OCI-LY7 (cell line): ENCODE results near the gene CORO2B. TPM values are rescaled to one million over a fixed set of nuclear protein-coding genes. Genes with fewer than 3 reads are reported as not detected.

ENCODE experiments used
- BruUV-seq: library from RNA; stranded (reverse); fragments of 400-500 nt; replicated peaks from 2 replicates; lab custom pipeline; 2021; lab: Mats Ljungman, UMichigan
- CTCF ChIA-PET: fragments of 300-600 bp; sonication (Branson Sonifier 250); formaldehyde crosslinking; loops from one replicate; lab custom pipeline; 2022; ENCODE audit warnings: antibody characterized with exemption; ENCODE audit not compliant: unreplicated experiment; lab: Charles Lee
- POLR2A ChIA-PET: fragments of 300-600 bp; sonication (Branson Sonifier 250); formaldehyde crosslinking; loops from one replicate; lab custom pipeline; 2022; ENCODE audit warnings: antibody characterized with exemption; lab: Charles Lee
- DNase-seq: peaks from one replicate; pipeline ENCODE4 v3.0.0-alpha.2; 2015; ENCODE audit warnings: low spot score
- H2AFZ ChIP-seq: fragments of 200-600 bp; sonication (generic), shearing (Covaris generic); 2 replicates; pipeline ENCODE4 v1.6.1; 2014; ENCODE audit warnings: mild to moderate bottlenecking, antibody characterized with exemption, low read length, moderate library complexity
- H3K27ac ChIP-seq: fragments of 200-600 bp; sonication (generic); 2 replicates; pipeline ENCODE4 v1.5.1; 2014; ENCODE audit warnings: mixed run types, low read depth, mild to moderate bottlenecking, moderate library complexity, low read length, inconsistent platforms; ENCODE audit not compliant: poor library complexity, severe bottlenecking
- H3K36me3 ChIP-seq: fragments of 200-600 bp; sonication (generic); 2 replicates; pipeline ENCODE4 v1.6.1; 2014; ENCODE audit warnings: mild to moderate bottlenecking, antibody characterized with exemption, low read length, moderate library complexity, mixed read lengths; ENCODE audit not compliant: insufficient read depth
- H3K4me1 ChIP-seq: fragments of 200-600 bp; sonication (generic); 2 replicates; pipeline ENCODE4 v1.5.1; 2014; ENCODE audit warnings: mild to moderate bottlenecking, low read length; ENCODE audit not compliant: insufficient read depth, poor library complexity, severe bottlenecking
- H3K4me2 ChIP-seq: fragments of 200-600 bp; sonication (generic); 2 replicates; pipeline ENCODE4 v1.6.1; 2014; ENCODE audit warnings: mild to moderate bottlenecking, low read length
- H3K4me3 ChIP-seq: fragments of 200-600 bp; sonication (generic); 2 replicates; pipeline ENCODE4 v1.5.1; 2014; ENCODE audit warnings: mild to moderate bottlenecking, low read depth, low read length; ENCODE audit not compliant: poor library complexity, severe bottlenecking
- H3K79me2 ChIP-seq: fragments of 200-600 bp; sonication (generic); 2 replicates; pipeline ENCODE4 v1.6.1; 2016; ENCODE audit warnings: low read depth, mild to moderate bottlenecking, low read length, moderate library complexity, mixed read lengths; ENCODE audit not compliant: insufficient read depth
- H3K9me2 ChIP-seq: fragments of 200-600 bp; sonication (generic); 2 replicates; pipeline ENCODE4 v1.6.1; 2016; ENCODE audit warnings: mild to moderate bottlenecking, low read length, mixed read lengths; ENCODE audit not compliant: insufficient read depth
- H3K9me3 ChIP-seq: fragments of 200-600 bp; sonication (generic); 2 replicates; pipeline ENCODE4 v1.6.1; 2014; ENCODE audit warnings: mild to moderate bottlenecking, mixed run types, low read length, mixed read lengths
- H4K20me1 ChIP-seq: fragments of 200-600 bp; sonication (generic); 2 replicates; pipeline ENCODE4 v1.6.1; 2014; ENCODE audit warnings: mild to moderate bottlenecking, antibody characterized with exemption, low read length, moderate library complexity, mixed read lengths; ENCODE audit not compliant: insufficient read depth
- CTCF ChIP-seq: fragments of 200-600 bp; sonication (generic); conservative IDR thresholded peaks from 2 replicates; pipeline ENCODE4 v1.5.1; 2014; ENCODE audit warnings: mild to moderate bottlenecking, antibody characterized with exemption, low read length, moderate library complexity, mixed read lengths
- EZH2phosphoT487 ChIP-seq: fragments of 200-600 bp; sonication (generic); IDR thresholded peaks from 2 replicates; pipeline ENCODE4 v1.6.1; 2018; ENCODE audit warnings: low read depth, borderline replicate concordance, mild to moderate bottlenecking, mixed run types, antibody characterized with exemption, low read length, moderate library complexity, mixed read lengths
- intact Hi-C: fragments of 100-400 bp; cut with micrococcal nuclease; formaldehyde crosslinking; loops from one replicate; pipeline ENCODE4 v1.10.0; 2022; ENCODE audit not compliant: unreplicated experiment
- total RNA-seq, 2 experiments: library from RNA; depleted of rRNA in 1 of 2; stranded (reverse); fragments of >200 nt in 1 of 2; shearing (Covaris generic) in 1 of 2; gene quantifications; 2 replicates each; pipeline ENCODE4 v1.2.3, GENCODE V29; 2014 to 2022

The CORO2B gene
- total RNA-seq, 2 experiments from 2014 or later: 7.4 to 12.5 TPM

DNA sequence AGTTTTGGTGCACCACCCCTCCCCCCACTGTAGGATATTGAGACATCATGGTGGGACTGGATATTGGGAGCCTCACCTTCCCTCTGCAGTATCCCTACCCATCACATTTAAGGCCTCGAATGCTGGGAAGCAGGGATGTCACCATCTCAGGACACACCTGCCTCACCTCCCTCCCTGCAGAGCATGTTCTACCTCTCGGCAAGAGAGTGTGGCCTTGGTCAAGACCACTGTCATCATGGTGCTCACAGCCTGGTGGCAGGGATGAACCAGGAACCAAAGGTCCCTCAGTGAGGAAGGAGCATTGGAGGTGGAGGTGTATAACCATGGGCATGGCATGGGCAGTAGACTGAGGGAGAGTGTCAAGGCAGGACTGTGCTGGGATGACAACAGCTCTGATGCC is 104.8 kb downstream of the CORO2B start:
- Histone ChIP-seq H3K4me1 (peaks cover 12% of the 10 kb centered on the region), H3K9me3 (no peaks in the 10 kb centered on the region), H3K27ac (no peak overlapping the region), H2AFZ (no peak overlapping the region), H3K4me2 (no peak overlapping the region), H4K20me1 (no peaks in the 10 kb centered on the region), H3K9me2 (no peaks in the 10 kb centered on the region), H3K36me3 (no peaks in the 10 kb centered on the region; the same call in 1 of the 2 replicates), H3K4me3 (no peak overlapping the region), H3K79me2 (no peaks in the 10 kb centered on the region)
- intact Hi-C loops: no loop called here
- no TSS peak for BruUV-seq
- no peak for DNase-seq
- POLR2A ChIA-PET: no interaction called here
- CTCF ChIA-PET: no interaction called here
- TF ChIP-seq EZH2phosphoT487 (no peak), CTCF (no peak)

GRCh38 chr15:68684476-68684875 is 105.7 kb downstream of the CORO2B start:
- no peak overlapping the region for H2AFZ ChIP-seq
- H3K36me3 ChIP-seq: no peaks in the 10 kb centered on the region; the same call in 1 of the 2 replicates
- TF ChIP-seq CTCF: no peak
- no peak for TF ChIP-seq EZH2phosphoT487
- H4K20me1 ChIP-seq: no peaks in the 10 kb centered on the region
- BruUV-seq: no TSS peak
- intact Hi-C loops: no loop called here
- no peak for DNase-seq
- no peaks in the 10 kb centered on the region for H3K79me2 ChIP-seq
- no peak overlapping the region for H3K27ac ChIP-seq
- H3K4me2 ChIP-seq: no peak overlapping the region
- no peaks in the 10 kb centered on the region for H3K9me3 ChIP-seq
- ChIA-PET POLR2A (no interaction called here), CTCF (no interaction called here)
- peaks cover 12% of the 10 kb centered on the region for H3K4me1 ChIP-seq
- no peak overlapping the region for H3K4me3 ChIP-seq
- no peaks in the 10 kb centered on the region for H3K9me2 ChIP-seq

GRCh38 chr15:68687136-68687735 is 108.4 kb downstream of the CORO2B start:
- Histone ChIP-seq H2AFZ (no peak overlapping the region), H3K9me2 (no peaks in the 10 kb centered on the region), H3K36me3 (no peaks in the 10 kb centered on the region; the same call in 1 of the 2 replicates), H3K27ac (no peak overlapping the region), H3K9me3 (no peaks in the 10 kb centered on the region), H3K79me2 (no peaks in the 10 kb centered on the region), H3K4me3 (no peak overlapping the region), H4K20me1 (no peaks in the 10 kb centered on the region), H3K4me1 (peaks cover 6% of the 10 kb centered on the region), H3K4me2 (no peak overlapping the region)
- no peak for TF ChIP-seq CTCF
- TF ChIP-seq EZH2phosphoT487: no peak
- BruUV-seq: no TSS peak
- intact Hi-C loops: no loop called here
- ChIA-PET POLR2A (no interaction called here), CTCF (no interaction called here)
- DNase-seq: no peak
